Upper lobe of right lung (tissue), 1 donor: ENCODE data around the gene GPR37. TPM values are rescaled to one million over a fixed set of nuclear protein-coding genes. Genes with fewer than 3 reads are reported as not detected.
A peak's percentile ranks its signal among the peaks of the same experiment; 100 is the strongest.

ENCODE experiments used
- ATAC-seq: fragments of 200-7000 bp; cut with Tn5 transposase; one replicate; pipeline ENCODE4 v1.9.1; 2020; ENCODE audit warnings: mild to moderate bottlenecking, moderate library complexity
- DNase-seq: peaks from one replicate; pipeline ENCODE4 v3.0.0-alpha.2; 2020
- H3K27ac ChIP-seq: fragments of 200-600 bp; one replicate; pipeline ENCODE4 v1.8.0; 2022
- H3K27me3 ChIP-seq: fragments of 200-600 bp; one replicate; pipeline ENCODE4 v1.8.0; 2022; ENCODE audit warnings: mild to moderate bottlenecking
- H3K36me3 ChIP-seq: fragments of 200-600 bp; one replicate; pipeline ENCODE4 v1.8.0; 2022
- H3K4me1 ChIP-seq: fragments of 200-600 bp; one replicate; pipeline ENCODE4 v1.8.0; 2022
- H3K4me3 ChIP-seq: fragments of 200-600 bp; one replicate; pipeline ENCODE4 v1.8.0; 2022; ENCODE audit warnings: mild to moderate bottlenecking
- H3K9me3 ChIP-seq: fragments of 200-600 bp; one replicate; pipeline ENCODE4 v1.8.0; 2022
- intact Hi-C: fragments of 100-400 bp; cut with DNase I; formaldehyde crosslinking; loops from one replicate; pipeline ENCODE4 v1.11.0; 2022
- total RNA-seq: library from RNA; stranded (reverse); fragmentation: NEBNext Ultra II Directional; extraction: Animal tissue kit (Norgen Biotek cat#: 25700); gene quantifications from one replicate; pipeline ENCODE4 v1.2.1, GENCODE V29; 2021
- TF ChIP-seq, protein P1 (sequence below): fragments of 200-600 bp; IDR thresholded peaks from one replicate; pipeline ENCODE4 v1.8.0; 2022; ENCODE audit warnings: antibody characterized with exemption
- donor health status: DM: no; HTN: yes; CAD: no; lungs with severe emphysema.

Gene GPR37
- total RNA-seq, 1 donor from 2014 or later, result 0.96 TPM

GRCh38 chr7:124792002-124792401 is 26.4 kb upstream of the GPR37 start:
- TF ChIP-seq, protein P1, sequence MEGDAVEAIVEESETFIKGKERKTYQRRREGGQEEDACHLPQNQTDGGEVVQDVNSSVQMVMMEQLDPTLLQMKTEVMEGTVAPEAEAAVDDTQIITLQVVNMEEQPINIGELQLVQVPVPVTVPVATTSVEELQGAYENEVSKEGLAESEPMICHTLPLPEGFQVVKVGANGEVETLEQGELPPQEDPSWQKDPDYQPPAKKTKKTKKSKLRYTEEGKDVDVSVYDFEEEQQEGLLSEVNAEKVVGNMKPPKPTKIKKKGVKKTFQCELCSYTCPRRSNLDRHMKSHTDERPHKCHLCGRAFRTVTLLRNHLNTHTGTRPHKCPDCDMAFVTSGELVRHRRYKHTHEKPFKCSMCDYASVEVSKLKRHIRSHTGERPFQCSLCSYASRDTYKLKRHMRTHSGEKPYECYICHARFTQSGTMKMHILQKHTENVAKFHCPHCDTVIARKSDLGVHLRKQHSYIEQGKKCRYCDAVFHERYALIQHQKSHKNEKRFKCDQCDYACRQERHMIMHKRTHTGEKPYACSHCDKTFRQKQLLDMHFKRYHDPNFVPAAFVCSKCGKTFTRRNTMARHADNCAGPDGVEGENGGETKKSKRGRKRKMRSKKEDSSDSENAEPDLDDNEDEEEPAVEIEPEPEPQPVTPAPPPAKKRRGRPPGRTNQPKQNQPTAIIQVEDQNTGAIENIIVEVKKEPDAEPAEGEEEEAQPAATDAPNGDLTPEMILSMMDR, result no peak
- ATAC-seq, result no peak
- no peak for DNase-seq
- intact Hi-C loops, result no loop called here
- Histone ChIP-seq H3K9me3 (no peaks in the 10 kb centered on the region), H3K27ac (no peak overlapping the region), H3K27me3 (no peaks in the 10 kb centered on the region), H3K4me3 (no peak overlapping the region), H3K36me3 (no peaks in the 10 kb centered on the region), H3K4me1 (no peaks in the 10 kb centered on the region)

DNA sequence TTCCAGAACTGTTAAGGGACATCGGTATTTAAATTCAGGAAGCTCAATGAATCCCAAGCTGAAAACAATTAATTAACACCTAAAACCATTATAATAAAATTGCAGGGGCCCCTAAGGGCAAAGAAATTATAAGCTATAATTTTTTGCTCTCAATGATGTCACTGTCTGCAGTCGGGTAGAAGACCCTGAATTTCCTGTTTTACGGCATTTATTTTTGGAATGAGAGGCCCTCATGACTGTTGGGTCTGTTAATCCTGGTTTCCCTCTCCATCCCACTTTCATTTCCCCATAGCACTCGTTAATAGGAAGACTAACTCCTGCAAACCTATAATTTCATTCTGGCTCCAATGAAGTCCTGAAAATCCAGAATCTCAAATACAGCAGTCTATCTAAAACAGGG is 25.8 kb upstream of the GPR37 start:
- DNase-seq (no peak), ATAC-seq (no peak)
- no peaks in the 10 kb centered on the region for H3K36me3 ChIP-seq
- H3K27ac ChIP-seq, result no peak overlapping the region
- no peaks in the 10 kb centered on the region for H3K27me3 ChIP-seq
- no peak overlapping the region for H3K4me3 ChIP-seq
- intact Hi-C loops, result no loop called here
- H3K4me1 ChIP-seq, result no peaks in the 10 kb centered on the region
- TF ChIP-seq, protein P1, result no peak
- no peaks in the 10 kb centered on the region for H3K9me3 ChIP-seq

DNA sequence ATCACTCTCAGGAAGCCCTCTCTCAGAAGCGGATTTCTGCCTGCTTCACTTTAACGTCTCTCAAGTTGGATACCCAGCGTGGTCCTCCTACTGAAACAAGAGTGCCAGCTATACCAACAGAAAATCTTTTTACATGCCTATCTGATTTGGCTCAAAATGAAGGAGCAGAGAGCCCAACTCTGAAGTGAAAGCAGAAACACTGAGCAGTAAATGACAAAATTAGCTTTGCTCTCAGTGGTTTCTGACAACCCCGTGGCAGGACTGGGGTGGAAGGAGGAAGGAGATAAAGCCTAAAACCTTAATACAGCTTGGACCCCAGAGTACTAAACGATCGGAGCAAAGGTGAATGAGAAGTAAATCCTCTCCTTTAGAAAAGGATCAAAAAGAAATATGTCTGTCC is 25.1 kb upstream of the GPR37 start:
- intact Hi-C loops, result no loop called here
- Histone ChIP-seq H3K9me3 (no peaks in the 10 kb centered on the region), H3K27ac (no peak overlapping the region), H3K4me3 (no peak overlapping the region), H3K36me3 (no peaks in the 10 kb centered on the region), H3K4me1 (no peaks in the 10 kb centered on the region), H3K27me3 (no peaks in the 10 kb centered on the region)
- DNase-seq, result no peak
- TF ChIP-seq, protein P1, result no peak
- no peak for ATAC-seq

DNA sequence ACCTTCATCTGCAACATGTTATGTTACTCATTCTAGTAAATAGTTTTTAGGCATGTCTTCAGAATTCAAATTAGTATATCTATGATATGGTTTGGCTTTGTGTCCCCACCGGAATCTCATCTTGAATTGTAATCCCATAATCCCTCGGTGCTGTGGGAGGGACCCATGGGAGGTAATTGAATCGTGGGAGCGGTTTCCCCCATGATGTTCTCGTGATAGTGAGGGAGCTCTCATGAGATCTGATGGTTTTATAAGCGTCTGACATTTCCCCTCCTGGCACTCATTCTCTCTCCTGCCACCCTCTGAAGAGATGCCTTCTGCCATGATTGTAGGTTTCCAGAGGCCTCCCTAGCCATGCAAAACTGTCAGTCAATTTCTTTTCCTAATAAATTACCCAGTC is 20.4 kb upstream of the GPR37 start:
- no peak overlapping the region for H3K27ac ChIP-seq
- H3K4me1 ChIP-seq, result no peaks in the 10 kb centered on the region
- ATAC-seq (no peak), DNase-seq (no peak)
- no peaks in the 10 kb centered on the region for H3K36me3 ChIP-seq
- no peaks in the 10 kb centered on the region for H3K9me3 ChIP-seq
- intact Hi-C loops, result no loop called here
- TF ChIP-seq, protein P1, result no peak
- H3K27me3 ChIP-seq, result no peaks in the 10 kb centered on the region
- no peak overlapping the region for H3K4me3 ChIP-seq

DNA sequence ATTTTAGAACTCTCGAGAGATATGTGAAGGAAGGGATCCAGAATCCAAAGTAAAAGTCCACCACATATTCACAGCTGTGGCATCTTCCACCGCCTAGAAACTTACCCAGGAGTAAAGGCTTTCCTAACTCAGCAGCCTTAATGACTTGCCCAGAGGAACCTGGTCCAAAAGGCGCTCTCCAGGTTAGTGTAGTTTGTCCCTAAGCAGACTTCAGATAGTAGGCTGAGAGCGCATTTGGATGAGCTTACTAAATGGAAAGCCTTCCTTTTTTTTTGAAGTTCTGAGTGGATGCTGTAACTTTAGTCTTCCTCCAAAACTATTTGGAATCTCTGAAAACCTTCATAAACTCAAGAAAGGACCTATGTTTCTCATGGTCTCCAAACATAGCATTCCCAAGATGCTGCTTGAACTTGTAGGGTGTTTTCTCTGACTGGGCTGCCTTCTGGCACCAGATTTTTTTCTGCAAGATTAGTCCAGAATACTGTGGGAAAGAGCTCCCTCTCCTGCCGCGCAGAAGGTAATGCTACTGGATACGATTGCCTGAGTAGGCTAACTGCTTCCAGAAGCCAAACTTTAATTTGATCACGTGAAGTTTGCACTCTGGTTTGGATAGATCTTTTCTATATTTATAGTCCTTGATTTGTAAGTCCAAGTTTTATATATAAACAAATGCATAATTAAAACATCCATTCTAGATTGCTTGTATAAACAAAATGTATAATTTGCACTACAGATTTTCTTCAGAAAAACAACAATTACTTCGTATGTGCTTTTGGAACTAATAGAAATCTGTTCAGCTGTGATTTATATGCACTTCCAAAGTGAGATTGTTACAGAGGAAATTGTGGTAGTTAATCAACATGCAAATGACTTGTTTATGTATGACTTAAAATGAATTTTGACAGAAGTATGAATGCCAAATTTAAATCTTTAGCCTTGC is 19.6 kb upstream of the GPR37 start:
- DNase-seq (no peak), ATAC-seq (peak; percentile 91)
- H3K9me3 ChIP-seq, result no peaks in the 10 kb centered on the region
- no peaks in the 10 kb centered on the region for H3K4me1 ChIP-seq
- H3K27ac ChIP-seq, result no peak overlapping the region
- TF ChIP-seq, protein P1, result peak; percentile 74
- H3K4me3 ChIP-seq, result no peak overlapping the region
- H3K27me3 ChIP-seq, result no peaks in the 10 kb centered on the region
- intact Hi-C loops, result no loop called here
- H3K36me3 ChIP-seq, result no peaks in the 10 kb centered on the region
